Measurements from ENCODE around the gene CPXM1.
"Not testable (repeated sequence)": the region's sequence is repeated elsewhere in the genome, so short reads cannot be mapped to it uniquely, and the experiment has no call there.

CPXM1 gene

DNA sequence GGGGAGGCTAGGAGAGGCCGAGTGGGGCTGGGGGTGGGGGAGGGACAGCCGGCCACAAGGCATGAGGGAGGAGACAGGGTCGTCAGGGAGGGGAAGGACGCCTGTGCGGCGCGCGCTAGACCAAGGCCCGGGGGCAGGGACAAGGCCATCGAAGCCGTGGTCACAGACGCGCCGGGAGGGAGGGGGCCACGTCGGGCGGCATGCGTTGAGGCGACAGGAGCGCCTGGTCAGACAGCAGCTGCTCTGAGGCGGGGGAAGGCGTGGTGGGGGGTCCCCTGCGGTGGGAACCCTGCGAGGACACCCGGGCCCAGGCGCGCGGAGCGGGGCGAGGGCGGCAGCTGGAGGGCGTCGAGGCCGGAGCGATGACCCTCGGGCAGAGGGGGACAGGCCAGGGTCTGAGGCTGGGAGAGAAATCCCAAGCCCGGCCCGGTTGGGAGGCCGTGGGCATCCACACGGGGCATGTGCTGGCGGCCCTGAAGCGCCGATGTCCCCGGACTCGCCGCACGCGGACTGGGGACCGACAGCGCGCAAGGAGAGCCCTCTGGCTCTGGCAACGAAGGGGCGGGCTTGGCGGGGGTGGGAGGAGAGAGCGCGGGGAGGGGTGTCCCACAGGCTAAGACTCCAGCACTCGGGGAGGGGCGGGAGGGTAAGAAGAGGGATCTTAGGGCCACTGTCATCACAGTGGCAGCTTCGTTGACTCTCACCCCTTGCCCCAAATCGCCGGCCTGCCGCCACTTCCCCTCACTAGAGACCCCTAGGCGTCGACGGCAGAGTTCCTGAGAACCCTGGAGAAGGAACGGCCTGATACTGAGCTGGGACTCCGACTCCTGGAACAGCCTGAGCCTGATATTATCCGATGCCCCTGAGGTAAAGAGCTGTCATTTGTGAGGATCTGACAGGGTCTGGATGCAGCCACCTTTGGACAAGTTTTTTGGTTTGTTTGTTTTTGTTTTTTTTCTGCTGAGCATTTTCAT, 20.8 kb upstream of the CPXM1 start:
- DNase-seq: no peak

DNA sequence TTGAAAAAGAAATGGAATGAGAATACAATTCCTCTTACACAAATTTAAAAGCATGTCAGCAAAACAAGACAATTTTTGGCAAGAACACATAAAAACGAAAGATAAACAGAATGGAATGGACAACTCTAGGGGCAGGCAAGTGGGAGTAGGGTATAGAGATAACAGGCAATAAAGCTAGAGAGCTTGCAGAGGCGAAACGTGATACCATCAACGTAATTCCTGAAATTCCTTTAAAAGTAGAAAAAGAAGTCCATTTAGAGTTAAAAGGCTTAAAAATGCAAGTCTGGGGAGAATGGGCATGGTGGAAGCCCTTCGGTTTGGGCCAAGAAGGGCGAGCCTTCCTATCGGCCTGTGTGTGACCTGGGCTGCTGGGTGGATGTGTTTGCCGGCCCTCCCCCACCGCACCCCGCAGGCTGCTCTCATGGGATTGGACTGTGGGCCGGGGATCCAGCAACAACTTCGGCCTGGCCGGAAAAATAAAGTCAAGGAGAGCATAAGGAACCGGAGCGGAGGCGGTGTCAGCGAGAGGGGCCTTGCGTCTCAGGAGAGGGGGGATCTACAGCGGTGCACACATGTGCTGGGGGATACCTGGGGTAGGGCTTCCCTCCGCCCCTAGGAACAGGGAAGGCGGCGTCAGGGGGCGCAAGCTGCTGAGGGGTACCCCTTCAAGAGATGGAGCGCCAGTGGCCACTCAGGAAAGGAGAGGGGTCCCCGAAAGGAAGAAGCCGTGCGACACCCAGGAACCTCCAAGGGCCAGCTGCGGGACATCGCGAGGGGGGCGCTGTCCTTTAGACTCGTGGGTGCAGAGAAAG, 19.9 kb upstream of the CPXM1 start:
- no peak for DNase-seq

- DNase-seq: no peak
These were observed 17.6 kb upstream of the CPXM1 start for GRCh38 chr20:2817891-2818595.

GRCh38 chr20:2817341-2817726, 16.9 kb upstream of the CPXM1 start:
- no peak for DNase-seq

- DNase-seq: no peak
These were observed 16.3 kb upstream of the CPXM1 start for GRCh38 chr20:2816583-2817340.

DNA sequence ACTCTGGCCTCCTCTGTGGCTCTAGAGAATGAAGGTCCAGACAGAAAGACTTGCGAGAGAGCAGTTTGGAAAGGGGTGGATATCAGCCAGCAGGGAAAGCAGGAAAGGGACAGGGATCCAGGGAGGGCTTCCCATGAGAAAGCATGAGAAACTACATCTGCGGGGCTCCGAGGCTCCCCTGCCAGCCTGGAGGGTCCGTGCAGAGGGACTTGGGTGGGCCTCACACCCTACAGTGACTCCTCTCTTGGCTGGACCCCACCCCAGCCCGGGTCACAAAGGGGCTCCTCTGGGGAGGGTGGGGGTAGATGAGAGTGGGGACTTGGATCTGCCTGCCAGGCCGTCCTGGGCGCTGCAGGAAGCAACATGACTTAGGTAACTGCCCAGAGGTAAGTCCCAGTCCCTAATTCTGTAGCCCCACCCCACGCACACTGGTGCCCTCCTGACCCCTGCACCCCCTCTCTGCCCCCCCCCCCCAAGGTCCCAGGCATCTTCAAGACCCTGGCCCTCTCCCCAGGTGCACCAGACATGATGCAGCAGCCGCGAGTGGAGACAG, 15.7 kb upstream of the CPXM1 start, which contains the start of gene TMEM239:
Gene TMEM239, plus strand, starts transcription at position 335 of the 553 bp plus-strand sequence. Its CDS starts 191 bp downstream, at position 526.
- DNase-seq: no peak

GRCh38 chr20:2815242-2815900, 14.9 kb upstream of the CPXM1 start:
- no peak for DNase-seq

DNA sequence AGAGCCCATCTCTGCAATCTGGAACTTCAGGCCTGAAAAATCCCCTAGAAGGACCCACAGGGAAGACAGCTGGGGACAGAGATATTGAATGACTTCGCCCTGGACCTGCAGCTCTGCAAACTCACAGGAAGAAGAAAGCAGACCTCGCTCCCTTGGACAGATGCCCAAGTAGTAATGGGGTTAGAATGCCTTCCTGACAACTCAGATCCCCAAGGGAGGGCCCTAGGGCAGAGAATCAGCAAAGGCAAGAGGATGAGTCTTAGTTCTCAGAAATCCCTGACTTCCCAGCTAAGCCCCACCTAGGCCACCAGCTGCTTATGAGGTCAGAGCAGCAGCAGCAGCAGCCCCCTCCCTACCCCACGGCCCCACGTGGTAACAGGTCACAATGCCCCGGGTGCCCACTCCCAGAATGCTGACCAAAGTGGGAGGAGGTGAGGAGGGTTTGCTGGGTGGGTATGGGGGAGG, 14.2 kb upstream of the CPXM1 start, which contains the start of gene C20orf141:
Gene C20orf141, plus strand, starts transcription at position 401 of the 465 bp plus-strand sequence. CDS start 198 bp downstream, outside the sequence.
- no peak for DNase-seq

DNA sequence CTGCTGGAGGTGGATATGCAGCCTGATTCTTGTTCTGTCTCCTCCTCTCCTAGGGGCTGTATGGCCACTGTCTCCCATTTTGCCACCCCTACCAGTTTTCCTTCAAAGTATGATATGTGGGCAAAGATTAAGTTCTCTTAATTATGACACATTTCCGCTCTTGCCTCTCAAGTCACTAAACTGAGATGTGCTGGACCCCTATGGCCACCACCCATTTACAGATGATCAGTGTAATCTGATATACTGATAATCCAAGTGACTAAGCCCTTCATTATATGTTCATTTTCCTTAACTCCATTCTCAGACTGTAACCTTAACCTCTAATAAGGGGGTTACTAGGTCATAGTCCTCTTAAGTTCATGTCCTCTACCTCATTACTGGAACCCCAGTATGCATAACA, 13.6 kb upstream of the CPXM1 start:
- no peak for DNase-seq

GRCh38 chr20:2812189-2812588, 11.8 kb upstream of the CPXM1 start:
- no peak for DNase-seq

GRCh38 chr20:2809690-2810089, 9.3 kb upstream of the CPXM1 start:
- DNase-seq: no peak

- not testable (repeated sequence) for DNase-seq
These were observed 7.5 kb upstream of the CPXM1 start for GRCh38 chr20:2807929-2808328.

- DNase-seq: no peak
These were observed 6.6 kb upstream of the CPXM1 start for GRCh38 chr20:2807019-2807418.

GRCh38 chr20:2806351-2806701, 5.9 kb upstream of the CPXM1 start:
- DNase-seq: no peak

DNA sequence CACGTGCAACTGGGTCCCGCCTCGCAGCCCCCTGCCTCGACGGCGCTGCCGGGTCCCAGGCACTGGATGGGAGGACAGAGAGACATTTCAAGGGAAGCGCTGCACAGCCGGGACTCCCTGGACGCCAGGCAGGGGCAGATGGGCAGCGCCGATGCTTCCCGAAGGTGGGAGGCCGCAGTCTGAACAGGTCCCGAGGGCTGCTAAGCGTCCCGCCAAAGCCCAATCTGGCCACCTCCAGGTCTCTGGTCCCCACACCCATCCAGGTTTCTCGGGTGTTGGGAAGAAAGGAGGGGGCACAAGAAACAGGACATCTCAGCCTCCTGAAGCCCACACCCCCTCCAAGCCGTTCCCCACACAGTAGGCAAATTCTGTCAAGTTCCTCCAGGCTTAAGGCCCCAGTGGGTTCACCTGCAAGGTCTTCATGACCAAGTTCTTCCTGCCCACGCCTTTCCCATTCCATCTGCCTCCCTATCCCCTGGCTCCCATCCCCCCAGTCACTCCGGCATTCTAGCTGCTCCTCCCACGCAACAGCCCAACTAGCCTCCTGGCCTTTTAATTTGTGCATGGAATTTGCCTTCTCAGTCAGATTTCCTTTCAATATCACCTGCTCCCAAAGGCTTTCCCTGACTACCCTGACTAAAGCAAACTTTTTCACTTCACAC, 5.4 kb upstream of the CPXM1 start:
- no peak for DNase-seq

- DNase-seq: no peak
These were observed 4.6 kb upstream of the CPXM1 start for GRCh38 chr20:2804852-2805688.

GRCh38 chr20:2804041-2804828, 3.8 kb upstream of the CPXM1 start:
- DNase-seq: no peak

DNA sequence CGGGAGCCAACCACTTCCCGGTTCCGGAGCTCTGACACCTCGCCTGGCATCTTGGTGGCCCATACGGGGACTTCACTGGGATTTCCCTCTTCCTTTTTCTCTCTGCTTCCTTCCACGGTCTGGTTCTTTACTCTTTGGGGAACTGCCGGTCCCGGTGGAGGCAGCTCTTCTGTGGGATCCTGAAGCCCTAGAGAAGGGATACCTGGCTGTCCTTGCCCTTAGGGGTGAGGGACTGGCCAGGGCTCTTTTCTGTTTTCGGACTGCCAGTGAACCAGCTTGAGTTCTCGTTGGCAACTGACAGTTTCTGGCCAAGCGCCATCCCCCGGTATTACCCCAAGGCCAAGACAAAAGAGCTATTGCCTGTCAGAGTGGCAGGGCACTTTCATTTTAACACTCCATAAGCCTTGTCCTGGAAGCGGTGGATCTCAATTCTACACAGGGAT, 880 bp upstream of the CPXM1 start:
- peak in 1 of 2 donors; percentile 6 for DNase-seq

All from inflammatory macrophage treated with lipopolysaccharide for 1 hour (primary cell).